K562 (cell line): ENCODE data around the gene PYROXD2. TPM values are rescaled to one million over a fixed set of nuclear protein-coding genes. Genes with fewer than 3 reads are reported as not detected.

Source experiments
- CBFA2T3 ChIP-seq: fragments of 450-650 bp; IDR thresholded peaks from 2 replicates; pipeline ENCODE4 v1.6.1; 2017
- CHD1 ChIP-seq: fragments of 200-600 bp; sonication (generic); IDR thresholded peaks from one replicate; pipeline ENCODE4 v1.6.1; 2012; ENCODE audit warnings: mild to moderate bottlenecking, moderate library complexity, low read length, inconsistent platforms
- ESRRB ChIP-seq: fragments of 250-450 bp; sonication (Bioruptor Pico); IDR thresholded peaks from 2 replicates; pipeline ENCODE4 v1.5.0; 2020; ENCODE audit warnings: mild to moderate bottlenecking, moderate library complexity, borderline replicate concordance
- ETS2 ChIP-seq: IDR thresholded peaks from 2 replicates; pipeline ENCODE4 v1.6.1; 2016; ENCODE audit warnings: borderline replicate concordance, missing genetic modification characterization, mild to moderate bottlenecking, moderate library complexity, missing compliant biosample characterization; ENCODE audit not compliant: poor library complexity, severe bottlenecking
- FUS ChIP-seq: fragments of 200-400 bp; formaldehyde crosslinking; optimal IDR thresholded peaks from 2 replicates; pipeline ENCODE3; 2017; ENCODE audit warnings: low read depth, low read length
- HDAC3 ChIP-seq: fragments of 450-650 bp; IDR thresholded peaks from 2 replicates; pipeline ENCODE4 v1.6.1; 2018; ENCODE audit warnings: borderline replicate concordance, mild to moderate bottlenecking, moderate library complexity; ENCODE audit not compliant: partially characterized antibody
- HDAC6 ChIP-seq: IDR thresholded peaks from 2 replicates; pipeline ENCODE4 v1.6.1; 2012; ENCODE audit warnings: low read depth, mild to moderate bottlenecking, control low read depth, inconsistent platforms, low read length, moderate library complexity
- KDM1A ChIP-seq, 2 experiments: fragments of 450-650 bp; IDR thresholded peaks; 2 replicates each; pipeline ENCODE4 v1.6.1; 2016; ENCODE audit warnings: mild to moderate bottlenecking in 2 of 2
- MAFF ChIP-seq: IDR thresholded peaks from 2 replicates; pipeline ENCODE4 v1.6.1; 2012; ENCODE audit warnings: low read length, improper control_type of control experiment
- MED1 ChIP-seq: sonication (generic); formaldehyde crosslinking; IDR thresholded peaks from 2 replicates; pipeline ENCODE4 v1.8.1; 2023; ENCODE audit warnings: missing genetic modification reagents, borderline replicate concordance
- PHB2 ChIP-seq: fragments of 450-650 bp; IDR thresholded peaks from 2 replicates; pipeline ENCODE4 v1.6.1; 2017; ENCODE audit warnings: low read depth
- PHF20 ChIP-seq: fragments of 450-650 bp; IDR thresholded peaks from 2 replicates; pipeline ENCODE4 v1.6.1; 2018; ENCODE audit not compliant: partially characterized antibody
- POLR2A ChIP-seq: fragments of 450-650 bp; conservative IDR thresholded peaks from 2 replicates; pipeline ENCODE4 v1.6.1; 2016
- SMAD4 ChIP-seq: fragments of 250-450 bp; sonication (Bioruptor Pico); conservative IDR thresholded peaks from 2 replicates; pipeline ENCODE4 v1.8.0; 2021; ENCODE audit warnings: inconsistent platforms, mild to moderate bottlenecking, moderate library complexity
- SMARCB1 ChIP-seq: IDR thresholded peaks from 2 replicates; pipeline ENCODE4 v1.6.1; 2011; ENCODE audit warnings: improper control_type of control experiment, low read depth; ENCODE audit not compliant: insufficient read length
- SMARCE1 ChIP-seq: fragments of 450-650 bp; IDR thresholded peaks from 2 replicates; pipeline ENCODE4 v1.7.1; 2016; ENCODE audit warnings: mild to moderate bottlenecking
- WHSC1 ChIP-seq: IDR thresholded peaks from one replicate; pipeline ENCODE4 v1.6.1; 2012; ENCODE audit warnings: low read length, control low read depth, inconsistent platforms
- ZNF347 ChIP-seq: fragments of 450-650 bp; formaldehyde crosslinking; IDR thresholded peaks from 2 replicates; pipeline ENCODE4 v1.4.0; 2020; ENCODE audit warnings: low read depth, mild to moderate bottlenecking, moderate library complexity
- polyA plus RNA-seq, 8 experiments: library from polyadenylated mRNA; depleted of rRNA in 4 of 8; stranded (reverse) in 5 of 8; unstranded in 3 of 8; fragments of >200 nt; fragmentation: Nextera tagmentation in 2 of 8; fragmentation: Illumina TruSeq in 1 of 8; extraction: Ambion mirVana in 2 of 8; extraction: Trizol in 1 of 8; gene quantifications; 2 replicates each; pipeline versions ENCODE4 v1.2.1 to v1.2.3, GENCODE V29; 2011 to 2014; ENCODE audit warnings: inconsistent platforms in 1 of 8, missing spikeins in 1 of 8
- total RNA-seq, 7 experiments: library from RNA; depleted of rRNA in 6 of 7; stranded (reverse); fragments of >200 nt in 6 of 7; fragmentation: Illumina TruSeq in 2 of 7; extraction: Trizol in 2 of 7; gene quantifications; 2 replicates each; pipeline versions ENCODE4 v1.2.1 to v1.2.3, GENCODE V29; 2011 to 2021; ENCODE audit warnings: low replicate concordance in 1 of 7
- TF ChIP-seq, protein P1 (sequence below): sonication (generic); formaldehyde crosslinking; IDR thresholded peaks from 2 replicates; pipeline ENCODE4 v1.5.0; 2020; ENCODE audit warnings: missing genetic modification reagents
- TF ChIP-seq, protein P2 (sequence below): fragments of 250-450 bp; sonication (Bioruptor Pico); IDR thresholded peaks from 2 replicates; pipeline ENCODE4 v1.4.0; 2020
- TF ChIP-seq, protein P3 (sequence below), 2 experiments: fragments of 450-650 bp in 1 of 2; sonication (generic) in 1 of 2; formaldehyde crosslinking; conservative IDR thresholded peaks; 2 replicates each; pipeline versions ENCODE4 v1.4.0 to v1.8.1; 2020 to 2022; ENCODE audit warnings: mild to moderate bottlenecking in 1 of 2, missing genetic modification reagents in 1 of 2

PYROXD2 gene
- total and polyA plus RNA-seq, 9 of the 15 experiments (the other 6 are each of a cell fraction or from before 2014, with no cell fraction given): 0.14 to 1.4 (median 0.58) TPM

DNA sequence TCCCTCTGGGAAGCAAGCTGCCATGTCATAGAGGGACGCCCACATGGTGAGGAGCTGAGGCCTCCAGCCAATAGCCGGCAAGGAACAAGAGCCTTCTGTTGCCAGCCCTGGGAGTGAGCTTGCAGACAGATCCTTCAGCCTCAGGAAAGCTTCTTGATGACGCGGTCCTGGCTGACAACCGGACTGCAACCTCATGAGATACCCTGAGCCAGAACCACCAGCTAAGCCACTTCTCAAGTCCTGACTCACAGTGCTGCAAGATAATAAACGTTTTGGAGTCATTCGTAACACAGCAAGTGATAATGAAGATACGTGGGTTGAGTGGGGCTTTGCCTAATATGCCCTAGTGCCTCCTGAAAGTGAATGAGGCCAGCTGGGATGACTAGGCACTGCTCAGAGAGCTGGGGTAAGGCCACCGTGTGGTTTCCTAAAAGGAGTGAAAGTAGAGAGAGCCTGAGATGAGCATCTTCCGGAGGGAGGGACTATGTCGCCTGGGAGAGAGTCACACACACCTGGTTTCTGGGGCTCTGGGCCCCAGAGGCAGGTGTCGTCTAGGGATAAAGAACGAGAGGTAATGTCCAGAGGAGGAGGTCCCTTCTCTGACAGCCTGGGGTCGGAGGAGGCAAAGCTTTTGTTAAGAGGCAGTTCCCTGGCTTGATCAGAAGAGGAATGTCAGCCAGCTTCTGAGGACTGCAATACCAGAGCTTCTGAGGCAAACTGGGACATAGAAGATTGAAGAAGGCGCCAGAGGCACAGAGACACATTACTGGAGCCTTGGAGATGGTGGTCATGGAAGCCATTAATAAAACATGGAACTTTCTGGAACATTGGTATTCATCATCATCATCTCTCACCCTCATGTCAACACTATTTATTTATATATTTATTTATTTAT, 53.6 kb downstream of the PYROXD2 start (continued):
- no peak for TF ChIP-seq PHB2
- TF ChIP-seq ETS2 (tag): no peak
- no peak for TF ChIP-seq ZNF347 (CRISPR knock-in tag)
- TF ChIP-seq PHF20: no peak
- no peak for TF ChIP-seq ESRRB (CRISPR knock-in tag)
- TF ChIP-seq POLR2A: 0 out of 2 replicates have a peak, but pooled peaks have one; percentile 4
- no peak for TF ChIP-seq SMAD4 (CRISPR knock-in tag)
- TF ChIP-seq, protein P1, sequence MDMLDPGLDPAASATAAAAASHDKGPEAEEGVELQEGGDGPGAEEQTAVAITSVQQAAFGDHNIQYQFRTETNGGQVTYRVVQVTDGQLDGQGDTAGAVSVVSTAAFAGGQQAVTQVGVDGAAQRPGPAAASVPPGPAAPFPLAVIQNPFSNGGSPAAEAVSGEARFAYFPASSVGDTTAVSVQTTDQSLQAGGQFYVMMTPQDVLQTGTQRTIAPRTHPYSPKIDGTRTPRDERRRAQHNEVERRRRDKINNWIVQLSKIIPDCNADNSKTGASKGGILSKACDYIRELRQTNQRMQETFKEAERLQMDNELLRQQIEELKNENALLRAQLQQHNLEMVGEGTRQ: no peak
- TF ChIP-seq CHD1: no peak
- TF ChIP-seq MAFF: peak; percentile 72
- no peak for TF ChIP-seq HDAC6
- TF ChIP-seq MED1 (CRISPR knock-in tag): no peak
- no peak for TF ChIP-seq FUS
- 0 out of 4 replicates have a peak, but pooled peaks of 1 of the 2 experiments have one; percentile 14 for TF ChIP-seq KDM1A (IDR thresholded peaks at IDR 0.05)
- TF ChIP-seq SMARCB1: no peak
- no peak for TF ChIP-seq HDAC3
- peak; percentile 69 for TF ChIP-seq CBFA2T3
- TF ChIP-seq, protein P2, sequence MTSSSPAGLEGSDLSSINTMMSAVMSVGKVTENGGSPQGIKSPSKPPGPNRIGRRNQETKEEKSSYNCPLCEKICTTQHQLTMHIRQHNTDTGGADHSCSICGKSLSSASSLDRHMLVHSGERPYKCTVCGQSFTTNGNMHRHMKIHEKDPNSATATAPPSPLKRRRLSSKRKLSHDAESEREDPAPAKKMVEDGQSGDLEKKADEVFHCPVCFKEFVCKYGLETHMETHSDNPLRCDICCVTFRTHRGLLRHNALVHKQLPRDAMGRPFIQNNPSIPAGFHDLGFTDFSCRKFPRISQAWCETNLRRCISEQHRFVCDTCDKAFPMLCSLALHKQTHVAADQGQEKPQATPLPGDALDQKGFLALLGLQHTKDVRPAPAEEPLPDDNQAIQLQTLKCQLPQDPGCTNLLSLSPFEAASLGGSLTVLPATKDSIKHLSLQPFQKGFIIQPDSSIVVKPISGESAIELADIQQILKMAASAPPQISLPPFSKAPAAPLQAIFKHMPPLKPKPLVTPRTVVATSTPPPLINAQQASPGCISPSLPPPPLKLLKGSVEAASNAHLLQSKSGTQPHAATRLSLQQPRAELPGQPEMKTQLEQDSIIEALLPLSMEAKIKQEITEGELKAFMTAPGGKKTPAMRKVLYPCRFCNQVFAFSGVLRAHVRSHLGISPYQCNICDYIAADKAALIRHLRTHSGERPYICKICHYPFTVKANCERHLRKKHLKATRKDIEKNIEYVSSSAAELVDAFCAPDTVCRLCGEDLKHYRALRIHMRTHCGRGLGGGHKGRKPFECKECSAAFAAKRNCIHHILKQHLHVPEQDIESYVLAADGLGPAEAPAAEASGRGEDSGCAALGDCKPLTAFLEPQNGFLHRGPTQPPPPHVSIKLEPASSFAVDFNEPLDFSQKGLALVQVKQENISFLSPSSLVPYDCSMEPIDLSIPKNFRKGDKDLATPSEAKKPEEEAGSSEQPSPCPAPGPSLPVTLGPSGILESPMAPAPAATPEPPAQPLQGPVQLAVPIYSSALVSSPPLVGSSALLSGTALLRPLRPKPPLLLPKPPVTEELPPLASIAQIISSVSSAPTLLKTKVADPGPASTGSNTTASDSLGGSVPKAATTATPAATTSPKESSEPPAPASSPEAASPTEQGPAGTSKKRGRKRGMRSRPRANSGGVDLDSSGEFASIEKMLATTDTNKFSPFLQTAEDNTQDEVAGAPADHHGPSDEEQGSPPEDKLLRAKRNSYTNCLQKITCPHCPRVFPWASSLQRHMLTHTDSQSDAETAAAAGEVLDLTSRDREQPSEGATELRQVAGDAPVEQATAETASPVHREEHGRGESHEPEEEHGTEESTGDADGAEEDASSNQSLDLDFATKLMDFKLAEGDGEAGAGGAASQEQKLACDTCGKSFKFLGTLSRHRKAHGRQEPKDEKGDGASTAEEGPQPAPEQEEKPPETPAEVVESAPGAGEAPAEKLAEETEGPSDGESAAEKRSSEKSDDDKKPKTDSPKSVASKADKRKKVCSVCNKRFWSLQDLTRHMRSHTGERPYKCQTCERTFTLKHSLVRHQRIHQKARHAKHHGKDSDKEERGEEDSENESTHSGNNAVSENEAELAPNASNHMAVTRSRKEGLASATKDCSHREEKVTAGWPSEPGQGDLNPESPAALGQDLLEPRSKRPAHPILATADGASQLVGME: no peak
- peak; percentile 46; the same call in 1 of the 2 replicates for TF ChIP-seq SMARCE1
- TF ChIP-seq WHSC1: no peak
- TF ChIP-seq, protein P3, sequence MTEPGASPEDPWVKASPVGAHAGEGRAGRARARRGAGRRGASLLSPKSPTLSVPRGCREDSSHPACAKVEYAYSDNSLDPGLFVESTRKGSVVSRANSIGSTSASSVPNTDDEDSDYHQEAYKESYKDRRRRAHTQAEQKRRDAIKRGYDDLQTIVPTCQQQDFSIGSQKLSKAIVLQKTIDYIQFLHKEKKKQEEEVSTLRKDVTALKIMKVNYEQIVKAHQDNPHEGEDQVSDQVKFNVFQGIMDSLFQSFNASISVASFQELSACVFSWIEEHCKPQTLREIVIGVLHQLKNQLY (CRISPR knock-in tag; conservative IDR thresholded peaks at IDR 0.05): no peak
